GM12864 (cell line): ENCODE measurements around the gene MIPOL1.

Experiments
- DNase-seq: peaks from one replicate; pipeline ENCODE4 v3.0.0-alpha.2; 2011; ENCODE audit warnings: low read depth
- H3K4me3 ChIP-seq: 2 replicates; pipeline ENCODE4 v1.5.1; 2011; ENCODE audit warnings: mild to moderate bottlenecking, low read depth, low read length, control low read depth
- CTCF ChIP-seq: IDR thresholded peaks from 2 replicates; pipeline ENCODE4 v1.5.1; 2011; ENCODE audit warnings: low read depth, mild to moderate bottlenecking, moderate library complexity, low read length, control low read depth, inconsistent platforms; ENCODE audit errors: missing control alignments

MIPOL1 gene

DNA sequence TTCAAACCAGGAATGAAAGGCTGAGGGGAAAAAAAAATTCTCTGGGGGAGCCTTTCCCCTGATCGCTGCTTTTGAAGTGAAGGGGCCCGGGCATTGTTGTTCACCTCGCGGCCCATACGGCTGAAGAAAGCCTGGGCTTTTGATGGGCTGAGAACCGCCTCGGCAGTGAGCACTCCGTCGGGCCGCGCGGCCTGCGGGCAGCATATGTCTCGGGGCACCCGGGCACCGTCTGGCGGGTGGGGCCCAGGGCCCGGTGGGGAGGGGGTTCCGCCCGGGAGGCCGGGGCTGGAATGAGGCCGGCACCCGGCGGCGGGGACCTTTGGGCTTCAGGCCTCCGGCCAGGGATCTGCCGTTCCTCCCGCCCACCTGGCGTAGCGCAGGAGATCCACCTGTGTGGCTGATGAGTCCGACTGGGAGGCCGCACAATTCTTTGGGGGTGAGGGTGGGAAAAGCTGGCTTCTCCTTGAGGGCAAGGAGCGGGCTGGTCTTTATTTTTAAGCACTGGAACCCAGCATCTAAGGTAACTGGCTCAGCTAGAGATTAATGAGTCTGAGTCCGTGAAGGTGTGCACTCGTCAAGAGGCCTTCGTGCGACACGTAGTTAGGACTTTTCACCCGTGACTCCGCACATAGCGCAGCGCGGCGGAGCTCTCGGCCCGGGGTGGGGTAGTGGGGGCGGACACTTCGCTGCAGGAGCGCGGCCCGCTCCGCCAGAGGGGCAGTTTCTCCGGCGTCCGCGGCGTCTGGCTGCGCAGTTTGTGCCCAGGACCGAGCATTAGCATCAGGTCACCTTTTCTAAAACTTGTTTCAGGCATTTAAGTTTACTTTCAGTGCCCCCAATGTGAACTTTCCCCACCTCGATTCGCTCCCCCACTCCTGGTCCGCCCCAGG is 386.7 kb downstream of the MIPOL1 start:
- H3K4me3 ChIP-seq, result no peak overlapping the region
- TF ChIP-seq CTCF, result no peak
- DNase-seq, result no peak

DNA sequence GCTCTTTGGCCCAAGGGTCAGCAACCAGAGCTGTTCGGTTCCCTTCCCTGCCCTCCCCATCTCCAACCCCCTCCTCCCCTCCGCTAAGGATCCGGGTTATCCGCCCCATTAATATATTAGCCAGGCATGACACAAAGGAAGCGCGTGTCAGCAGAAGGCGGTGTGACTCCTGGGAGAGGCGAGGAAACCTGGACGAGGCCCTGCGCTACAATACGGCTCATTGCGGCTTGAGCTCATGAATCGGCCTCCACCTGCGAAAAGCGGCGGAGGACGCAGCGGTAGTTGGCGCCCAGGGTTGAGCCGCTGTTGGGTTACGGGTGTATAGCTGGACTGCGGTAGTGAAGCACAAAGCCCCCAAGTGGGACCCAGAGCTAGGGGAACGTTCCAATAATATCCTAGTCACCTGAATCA is 387.4 kb downstream of the MIPOL1 start:
- DNase-seq, result no peak
- TF ChIP-seq CTCF, result no peak
- no peak overlapping the region for H3K4me3 ChIP-seq

DNA sequence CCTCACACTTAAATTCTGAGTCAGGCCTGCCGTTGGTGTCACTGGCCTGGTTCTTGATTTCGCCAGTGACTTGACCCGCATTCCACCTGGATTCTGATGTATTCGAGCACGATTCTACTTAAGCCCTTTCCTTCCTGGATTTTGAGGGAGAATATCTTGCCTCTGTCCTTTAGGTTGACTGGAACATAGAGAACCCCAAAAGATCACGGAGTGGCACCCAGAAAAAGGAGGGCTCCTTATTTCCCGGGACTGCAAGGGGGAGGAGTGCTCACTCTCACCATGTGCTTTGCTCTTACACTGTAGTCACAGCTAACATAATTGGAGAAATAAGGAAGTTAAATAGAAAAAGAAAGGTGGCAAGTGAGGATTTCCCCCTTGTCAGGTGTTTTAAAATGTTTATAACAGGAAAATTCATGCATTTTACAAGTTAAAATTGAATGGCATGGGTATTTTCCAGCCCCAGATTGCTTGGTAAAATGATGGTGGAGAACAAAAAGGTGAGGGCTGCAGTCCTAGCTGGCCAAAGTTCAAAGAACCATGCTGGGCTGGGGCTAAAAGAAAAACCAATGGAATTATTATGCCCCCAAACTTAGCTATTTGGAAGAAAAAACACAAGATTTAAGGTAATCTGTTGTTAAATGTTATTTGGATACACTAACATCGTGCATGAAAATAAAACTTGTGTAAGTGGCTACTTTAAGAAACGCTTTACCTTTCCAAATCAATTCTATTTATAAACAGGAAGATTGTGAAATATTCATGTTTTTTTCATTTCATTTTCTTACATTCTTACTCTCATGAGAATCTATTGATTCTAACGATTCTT is 388.4 kb downstream of the MIPOL1 start:
- TF ChIP-seq CTCF, result no peak
- H3K4me3 ChIP-seq, result no peak overlapping the region
- DNase-seq, result no peak

DNA sequence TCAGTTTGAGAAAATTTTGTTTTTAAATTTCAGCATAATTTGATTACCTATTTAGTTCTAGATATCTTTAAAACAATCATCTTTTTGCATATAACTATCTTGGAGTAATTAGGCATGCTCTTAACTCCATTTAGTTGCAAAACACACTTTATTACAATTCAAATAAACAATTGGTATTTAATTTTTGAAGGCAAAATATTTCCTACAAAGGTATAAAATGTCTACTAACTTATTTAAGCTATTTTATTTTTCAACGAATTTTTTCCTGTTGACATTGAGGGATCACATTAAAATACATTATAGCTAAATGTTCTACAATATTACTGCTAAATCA is 389.0 kb downstream of the MIPOL1 start:
- DNase-seq, result no peak
- H3K4me3 ChIP-seq, result no peak overlapping the region
- no peak for TF ChIP-seq CTCF

GRCh38 chr14:37587131-37587803 is 389.5 kb downstream of the MIPOL1 start:
- H3K4me3 ChIP-seq, result no peak overlapping the region
- no peak for TF ChIP-seq CTCF
- no peak for DNase-seq

DNA sequence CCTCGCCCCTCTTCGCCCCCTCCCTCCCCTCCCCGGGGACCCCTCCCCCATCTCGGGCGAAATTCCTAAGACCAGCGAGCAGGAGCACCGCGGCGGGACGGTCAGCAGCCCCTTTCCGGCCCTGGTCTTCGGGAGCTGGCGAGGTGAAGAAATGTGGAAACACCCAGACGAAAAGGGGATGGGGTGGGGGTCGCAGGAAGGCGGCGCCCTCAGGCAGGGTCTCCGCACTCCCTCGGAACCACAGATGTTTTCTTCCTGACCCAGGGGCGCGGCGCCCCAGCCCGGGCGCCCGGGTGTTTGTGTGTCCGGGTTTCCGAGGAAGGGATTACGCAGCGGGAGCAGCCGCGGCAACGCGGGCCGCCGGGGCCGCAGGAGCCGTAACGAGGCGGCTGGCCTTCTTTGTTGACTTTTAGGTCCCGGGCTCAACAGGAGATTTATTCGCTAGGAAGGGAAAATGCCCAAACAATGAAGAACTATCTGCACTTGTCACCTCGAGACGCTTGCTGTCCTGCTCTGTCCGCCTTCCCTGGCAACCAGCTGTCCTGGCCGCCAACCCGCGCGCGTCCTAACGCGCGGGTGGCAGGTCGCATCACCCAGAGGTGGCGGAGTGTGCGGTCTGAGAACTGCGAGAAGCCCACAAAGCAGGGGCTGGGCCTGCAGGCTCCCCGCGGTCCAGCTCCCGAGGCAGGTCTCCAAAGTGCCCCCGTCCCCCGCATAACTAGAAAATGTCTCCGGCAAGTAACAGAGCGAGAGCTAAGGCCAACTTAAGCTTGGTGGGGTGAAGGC is 390.3 kb downstream of the MIPOL1 start:
- no peak for TF ChIP-seq CTCF
- no peak overlapping the region for H3K4me3 ChIP-seq
- no peak for DNase-seq
